GM19351 (cell line): Measurements from ENCODE around the gene UFM1.
"Not testable (repeated sequence)": the region's sequence is repeated elsewhere in the genome, so short reads cannot be mapped to it uniquely, and the experiment has no call there.

ENCODE experiments used
- ATAC-seq: cut with Tn5 transposase; IDR thresholded peaks from one replicate; pipeline ENCODE4 v1.9.1; 2021; ENCODE audit warnings: mild to moderate bottlenecking, moderate library complexity; ENCODE audit not compliant: unreplicated experiment

UFM1 gene

DNA sequence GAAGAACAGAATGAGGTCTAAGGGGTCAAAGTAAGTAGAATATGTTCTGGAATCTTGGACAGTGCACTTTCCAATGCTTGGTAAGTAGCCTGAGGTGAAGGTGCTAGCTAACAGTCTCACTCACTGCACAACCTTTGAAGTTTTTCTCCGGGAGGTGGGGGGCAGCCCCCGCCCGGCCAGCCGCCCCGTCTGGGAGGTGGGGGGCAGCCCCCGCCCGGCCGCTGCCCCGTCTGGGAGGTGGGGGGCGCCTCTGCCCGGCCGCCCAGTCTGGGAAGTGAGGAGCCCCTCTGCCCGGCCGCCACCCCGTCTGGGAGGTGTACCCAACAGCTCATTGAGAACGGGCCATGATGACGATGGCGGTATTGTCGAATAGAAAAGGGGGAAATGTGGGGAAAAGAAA lies 14.1 kb downstream of the UFM1 start:
- ATAC-seq: not testable (repeated sequence)

DNA sequence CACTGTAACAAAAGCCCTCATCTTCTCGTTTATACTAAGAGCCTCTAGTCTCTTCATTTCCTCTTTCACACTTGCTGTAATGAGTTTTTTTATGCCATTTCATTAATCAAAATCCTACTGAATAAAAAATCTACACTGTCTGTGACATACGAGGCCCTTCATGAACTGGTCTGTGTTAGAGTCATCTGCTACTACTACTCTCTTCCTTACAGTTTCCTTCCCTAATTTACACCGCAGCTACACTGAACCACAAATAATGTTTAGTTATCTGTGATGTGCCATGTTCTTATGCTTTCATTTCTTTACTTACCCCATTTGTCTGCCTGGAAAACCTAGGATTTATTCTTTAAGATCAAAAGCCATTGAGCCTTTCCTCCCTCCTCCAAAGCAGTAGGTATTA lies 16.0 kb downstream of the UFM1 start:
- ATAC-seq: no peak

DNA sequence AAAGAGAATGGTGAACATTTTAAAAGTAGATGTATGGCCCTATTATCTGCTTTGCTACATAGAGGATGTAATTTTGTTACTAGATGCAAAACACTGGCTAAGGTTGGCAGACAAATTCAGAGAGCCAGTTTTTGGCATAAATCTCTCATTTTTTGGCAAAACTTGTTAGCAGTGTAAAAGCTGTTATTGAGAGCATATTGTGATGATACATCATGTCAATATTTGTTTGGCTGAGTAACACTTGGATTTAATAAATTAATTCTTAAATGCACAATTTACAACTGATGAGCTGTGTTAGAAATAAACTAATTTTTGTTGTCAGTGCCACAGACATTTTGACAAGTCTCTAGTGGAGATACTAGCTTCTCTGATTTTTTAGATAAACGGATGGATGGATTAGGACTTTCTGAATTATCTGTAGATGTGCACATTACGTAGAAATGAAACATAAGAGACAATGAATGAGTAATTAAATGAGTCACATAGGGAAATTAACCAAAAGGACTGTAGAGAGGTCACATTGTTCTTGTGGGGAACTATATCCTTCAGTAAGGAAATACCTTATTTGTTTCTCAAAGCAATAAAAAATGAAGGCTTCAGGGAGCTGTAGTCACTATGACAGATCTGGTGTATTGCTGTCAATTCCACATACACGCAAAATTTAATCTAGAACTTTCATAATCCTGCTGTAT lies 17.4 kb downstream of the UFM1 start:
- ATAC-seq: peak; percentile 53

DNA sequence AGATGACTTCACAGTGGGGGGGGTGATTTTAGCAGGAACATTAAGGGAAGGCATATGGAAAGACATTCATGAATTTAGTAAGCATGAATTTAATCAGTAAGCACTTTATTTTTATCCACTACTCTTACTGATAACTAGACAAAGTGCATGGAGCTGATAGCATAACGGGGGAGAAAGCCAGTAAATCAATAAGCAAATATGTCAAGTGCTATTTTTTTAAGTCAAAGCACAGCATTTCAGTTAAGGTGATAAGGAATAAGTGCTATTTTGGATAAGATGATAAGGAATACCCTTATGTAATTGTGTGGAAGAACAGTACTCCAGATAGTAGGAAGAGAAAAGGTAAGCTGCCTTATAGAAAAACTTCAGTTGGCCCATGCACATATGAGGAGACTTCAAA lies 19.4 kb downstream of the UFM1 start:
- ATAC-seq: no peak

GRCh38 chr13:38370096-38370495 lies 20.4 kb downstream of the UFM1 start:
- ATAC-seq: not testable (repeated sequence)

DNA sequence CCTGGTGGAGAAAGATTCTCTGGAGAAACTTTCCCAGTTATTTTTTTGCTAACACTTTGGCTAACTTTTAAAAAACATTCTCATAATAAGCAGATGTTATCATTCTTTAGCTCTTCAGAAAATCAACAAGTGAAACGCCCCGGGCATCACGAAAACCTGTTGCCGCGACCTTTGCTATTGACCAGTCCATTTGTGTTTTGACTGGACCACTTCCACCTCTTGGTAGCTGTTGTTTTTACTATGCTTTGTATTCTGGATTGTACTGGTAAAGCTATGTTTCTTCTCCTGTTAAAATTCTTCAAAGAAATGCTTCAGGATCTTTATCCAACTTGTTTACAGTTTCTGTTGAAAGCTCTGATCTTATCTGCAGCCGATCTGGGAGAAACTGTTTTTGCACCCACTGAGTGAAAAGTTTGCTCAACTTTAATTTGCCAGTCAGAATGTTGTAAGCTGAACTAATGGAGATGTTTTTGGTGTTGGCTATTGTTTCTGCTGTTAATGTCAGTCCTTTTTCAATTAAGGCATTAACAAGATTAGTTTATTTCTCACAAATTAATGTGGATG lies 23.3 kb downstream of the UFM1 start:
- ATAC-seq: no peak

GRCh38 chr13:38376546-38376945 lies 26.9 kb downstream of the UFM1 start:
- no peak for ATAC-seq

- ATAC-seq: no peak
Observed at GRCh38 chr13:38381890-38382289, 32.2 kb downstream of the UFM1 start.

DNA sequence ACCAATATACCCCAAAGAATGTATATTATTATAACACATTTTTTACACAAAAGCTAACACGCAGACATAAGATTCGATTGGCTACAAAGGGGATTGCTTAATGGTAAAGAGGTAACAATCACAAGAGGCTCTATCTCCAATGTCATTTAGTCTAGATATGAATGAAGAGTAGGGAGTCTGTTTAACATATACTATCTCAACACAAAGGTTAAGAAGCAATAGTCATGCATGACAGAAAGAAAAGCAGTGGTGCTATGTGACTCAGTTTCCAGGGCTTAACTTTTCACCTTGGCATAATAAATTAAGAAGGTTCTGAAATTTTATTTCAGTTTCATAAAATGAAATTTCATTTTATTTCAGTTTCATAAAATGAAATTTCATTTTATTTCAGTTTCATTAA lies 33.3 kb downstream of the UFM1 start:
- ATAC-seq: no peak

DNA sequence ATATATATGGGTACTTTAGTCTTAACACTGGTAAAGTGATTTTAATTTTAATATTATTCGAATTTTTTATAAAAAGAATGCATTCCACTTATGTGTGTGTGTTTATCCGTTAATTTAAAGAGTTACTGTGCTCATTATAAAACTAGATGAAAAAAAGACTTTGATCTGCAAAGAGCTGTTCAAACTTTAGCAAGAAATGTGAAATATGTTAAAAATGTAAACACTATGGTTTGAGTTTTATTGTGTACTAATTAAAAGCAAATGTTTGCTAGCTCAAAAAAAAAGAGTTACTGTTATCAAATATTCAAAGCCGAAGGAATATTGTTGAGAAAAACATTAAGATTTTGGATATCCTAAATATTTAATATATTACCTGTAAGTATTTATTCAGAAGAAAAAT lies 34.5 kb downstream of the UFM1 start:
- ATAC-seq: no peak

DNA sequence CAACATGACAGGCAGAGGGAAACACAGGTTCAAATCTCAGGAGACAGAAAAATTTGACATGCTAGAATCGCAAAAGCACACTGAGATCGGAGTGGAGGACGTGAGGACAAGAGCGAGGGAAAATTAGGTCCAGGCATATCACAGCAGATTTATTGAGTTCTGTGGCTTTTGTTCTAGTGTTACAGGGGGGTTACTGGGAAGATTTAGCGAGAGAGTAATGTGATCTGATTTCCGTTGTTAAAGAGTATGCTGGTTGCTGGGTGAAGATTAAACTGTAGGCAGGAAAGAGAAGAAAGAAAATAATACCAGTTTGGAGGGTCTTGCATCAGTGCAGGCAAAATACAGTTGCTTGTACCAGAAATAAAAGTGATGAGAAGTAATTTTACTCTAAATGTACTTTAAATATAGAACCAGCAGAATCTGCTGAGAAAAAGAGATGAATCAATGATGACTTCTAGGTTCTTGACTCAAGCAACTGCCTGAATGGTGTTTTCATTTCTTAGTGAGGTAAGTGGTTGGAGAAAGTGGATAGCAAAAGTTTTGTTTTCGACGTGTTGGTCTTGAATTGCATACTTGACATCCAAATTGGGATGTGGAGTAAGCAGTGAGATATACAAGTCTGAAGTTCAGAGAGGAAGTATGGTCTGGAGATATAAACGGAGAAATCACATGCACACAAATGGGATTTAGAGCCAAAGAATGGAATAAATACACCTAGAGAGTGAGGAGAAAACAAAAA lies 35.7 kb downstream of the UFM1 start:
- no peak for ATAC-seq

GRCh38 chr13:38386421-38386820 lies 36.8 kb downstream of the UFM1 start:
- ATAC-seq: no peak

- no peak for ATAC-seq
Observed at GRCh38 chr13:38391341-38391740, 41.7 kb downstream of the UFM1 start.

- no peak for ATAC-seq
Observed at GRCh38 chr13:38394777-38395496, 45.3 kb downstream of the UFM1 start.

- no peak for ATAC-seq
Observed at GRCh38 chr13:38395497-38395788, 45.8 kb downstream of the UFM1 start.

GRCh38 chr13:38398711-38399493 lies 49.3 kb downstream of the UFM1 start:
- peak; percentile 48 for ATAC-seq

DNA sequence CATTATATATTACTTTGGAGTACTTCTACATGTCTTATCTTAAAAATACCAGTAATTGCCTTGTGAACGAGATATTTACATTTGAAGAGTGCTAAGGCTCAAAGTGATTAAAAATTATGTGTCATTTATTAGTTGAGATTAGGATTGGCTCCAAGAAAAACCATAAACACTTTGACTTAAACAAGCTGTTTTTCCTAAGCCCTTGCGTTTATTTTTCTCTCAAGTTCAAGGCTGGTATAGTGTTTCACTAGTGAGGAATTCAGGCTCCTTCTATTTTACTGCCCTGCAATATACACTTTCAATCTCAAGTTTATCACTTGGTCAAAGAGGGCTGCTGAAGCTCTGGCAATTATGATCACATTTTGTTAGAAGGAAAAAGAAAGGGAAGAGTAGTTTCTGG lies 49.9 kb downstream of the UFM1 start:
- no peak for ATAC-seq

- no peak for ATAC-seq
Observed at GRCh38 chr13:38401276-38401675, 51.6 kb downstream of the UFM1 start.

DNA sequence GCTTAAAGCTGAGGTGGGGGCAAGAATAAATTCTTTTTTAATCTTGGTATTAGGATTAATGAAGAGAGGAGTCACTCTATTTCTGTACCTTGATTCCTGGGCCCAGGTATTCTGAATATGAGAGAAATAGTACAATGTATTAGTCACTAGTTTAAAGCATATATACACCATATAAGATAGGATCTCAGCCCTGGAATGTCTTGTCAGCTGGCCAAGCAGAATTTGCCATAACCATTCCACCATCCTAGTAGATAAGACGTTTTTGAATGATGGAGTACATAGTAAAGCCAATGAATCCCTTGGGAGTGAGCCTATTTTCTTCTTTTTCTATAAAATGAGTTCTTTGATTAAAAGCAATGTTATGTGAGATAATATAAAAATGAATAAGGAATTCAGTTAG lies 55.6 kb downstream of the UFM1 start:
- no peak for ATAC-seq

DNA sequence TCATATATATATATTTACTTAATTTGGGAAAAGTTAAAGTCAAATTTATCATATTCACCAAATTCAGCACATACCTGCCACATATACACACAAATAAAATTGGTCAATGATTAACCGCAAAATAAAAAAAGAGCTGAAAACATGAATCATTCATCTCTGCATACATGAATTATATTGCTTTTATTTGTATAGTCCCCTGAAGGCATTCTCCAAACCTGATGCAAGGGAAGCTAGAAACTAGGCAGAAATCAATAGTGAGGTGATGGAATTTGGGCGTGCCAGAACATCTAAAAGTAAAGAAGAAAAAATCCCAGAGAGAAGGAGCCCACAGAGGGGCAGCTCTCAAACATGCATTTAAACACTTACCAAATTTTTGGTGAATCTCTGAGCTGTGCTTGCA lies 60.1 kb downstream of the UFM1 start:
- ATAC-seq: no peak

DNA sequence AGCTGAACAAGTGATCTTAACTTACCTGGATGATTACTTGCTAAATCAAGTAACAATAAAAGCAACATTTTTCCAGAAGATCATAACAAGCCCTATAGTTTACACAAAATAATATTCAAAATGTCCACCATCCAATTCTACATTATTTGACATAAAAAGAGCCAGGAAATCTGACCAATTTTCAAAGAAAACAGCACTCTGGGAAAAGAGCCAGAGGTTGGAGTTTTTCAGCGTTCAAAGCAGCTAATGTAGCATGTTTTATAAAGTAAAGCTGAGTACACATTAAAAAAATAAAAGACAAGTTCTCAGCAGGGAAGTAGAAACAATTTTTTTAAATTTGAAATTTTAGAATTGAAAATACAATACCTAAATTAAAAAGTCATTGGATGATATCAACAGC lies 62.6 kb downstream of the UFM1 start:
- ATAC-seq: no peak
